ENCODE data around the gene IER5L.

IER5L gene

DNA sequence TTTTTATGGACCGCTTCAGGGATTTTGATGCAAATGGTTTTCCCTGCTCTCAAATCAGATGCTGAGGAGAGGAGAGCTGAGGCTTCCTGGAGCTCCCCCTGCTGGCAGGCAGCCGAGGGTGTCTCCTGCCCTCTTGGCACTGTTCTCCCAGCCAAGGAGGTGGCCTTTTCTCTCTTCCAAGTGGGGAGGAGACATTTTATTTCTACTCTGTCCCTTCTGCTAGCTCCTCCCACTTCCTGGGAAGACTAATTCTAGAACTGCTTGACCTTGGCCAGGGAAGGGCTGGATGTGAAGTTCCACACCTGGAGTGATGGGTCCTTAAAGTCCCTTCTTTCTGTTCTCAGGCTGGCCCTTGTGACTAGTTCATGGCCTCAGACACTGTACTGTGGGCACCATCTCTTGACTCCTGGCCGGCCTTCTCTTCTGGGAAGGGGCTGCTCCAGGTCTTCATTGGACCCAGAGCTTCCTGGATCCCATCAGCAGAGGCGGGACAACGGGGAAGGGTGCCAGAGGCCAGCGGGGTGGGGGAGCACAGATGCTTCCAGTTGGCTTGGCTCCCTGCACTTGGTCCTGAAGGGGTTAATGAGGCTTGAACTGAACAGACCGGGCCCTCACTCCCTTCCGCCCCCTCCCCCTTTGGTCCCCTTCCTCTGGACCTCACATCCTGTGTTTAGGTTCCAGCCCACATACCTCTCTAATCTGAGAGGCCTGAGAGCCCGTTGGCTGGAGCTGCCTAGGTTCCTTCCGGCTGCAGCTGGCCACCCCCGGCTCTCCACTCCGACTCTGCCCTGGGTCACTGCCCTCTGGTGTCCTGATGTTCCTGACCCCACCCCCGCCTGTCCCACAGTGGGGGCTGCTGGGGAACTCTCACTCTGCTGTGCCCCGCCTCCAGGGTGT is 34.8 kb downstream of the IER5L start (continued):
- TF ChIP-seq, protein P1, sequence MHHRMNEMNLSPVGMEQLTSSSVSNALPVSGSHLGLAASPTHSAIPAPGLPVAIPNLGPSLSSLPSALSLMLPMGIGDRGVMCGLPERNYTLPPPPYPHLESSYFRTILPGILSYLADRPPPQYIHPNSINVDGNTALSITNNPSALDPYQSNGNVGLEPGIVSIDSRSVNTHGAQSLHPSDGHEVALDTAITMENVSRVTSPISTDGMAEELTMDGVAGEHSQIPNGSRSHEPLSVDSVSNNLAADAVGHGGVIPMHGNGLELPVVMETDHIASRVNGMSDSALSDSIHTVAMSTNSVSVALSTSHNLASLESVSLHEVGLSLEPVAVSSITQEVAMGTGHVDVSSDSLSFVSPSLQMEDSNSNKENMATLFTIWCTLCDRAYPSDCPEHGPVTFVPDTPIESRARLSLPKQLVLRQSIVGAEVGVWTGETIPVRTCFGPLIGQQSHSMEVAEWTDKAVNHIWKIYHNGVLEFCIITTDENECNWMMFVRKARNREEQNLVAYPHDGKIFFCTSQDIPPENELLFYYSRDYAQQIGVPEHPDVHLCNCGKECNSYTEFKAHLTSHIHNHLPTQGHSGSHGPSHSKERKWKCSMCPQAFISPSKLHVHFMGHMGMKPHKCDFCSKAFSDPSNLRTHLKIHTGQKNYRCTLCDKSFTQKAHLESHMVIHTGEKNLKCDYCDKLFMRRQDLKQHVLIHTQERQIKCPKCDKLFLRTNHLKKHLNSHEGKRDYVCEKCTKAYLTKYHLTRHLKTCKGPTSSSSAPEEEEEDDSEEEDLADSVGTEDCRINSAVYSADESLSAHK (tag by site-specific recombination; IDR thresholded peaks at IDR 0.05), result no peak
- no peak for TF ChIP-seq ZNF175 (tag by site-specific recombination; IDR thresholded peaks at IDR 0.05)
- TF ChIP-seq ZFP37 (tag by site-specific recombination; IDR thresholded peaks at IDR 0.05), result no peak
- TF ChIP-seq ZNF433 (tag by site-specific recombination; IDR thresholded peaks at IDR 0.05; ENCODE audit: low read depth), result no peak
- peak; percentile 93 for TF ChIP-seq EGR2 (tag by site-specific recombination; IDR thresholded peaks at IDR 0.05; ENCODE audit: low read depth)
- TF ChIP-seq ZNF660 (tag by site-specific recombination; IDR thresholded peaks at IDR 0.05), result 0 out of 2 replicates have a peak, but pooled peaks have one; percentile 42
- no peak for TF ChIP-seq ZNF202 (tag by site-specific recombination; IDR thresholded peaks at IDR 0.05; ENCODE audit: borderline replicate concordance)
- TF ChIP-seq BCL11B (tag by site-specific recombination; IDR thresholded peaks at IDR 0.05; ENCODE audit: low read depth), result no peak
- TF ChIP-seq ZNF785 (tag by site-specific recombination; IDR thresholded peaks at IDR 0.05), result no peak
- TF ChIP-seq ZFHX2 (tag by site-specific recombination; conservative IDR thresholded peaks at IDR 0.05), result peak; percentile 91

DNA sequence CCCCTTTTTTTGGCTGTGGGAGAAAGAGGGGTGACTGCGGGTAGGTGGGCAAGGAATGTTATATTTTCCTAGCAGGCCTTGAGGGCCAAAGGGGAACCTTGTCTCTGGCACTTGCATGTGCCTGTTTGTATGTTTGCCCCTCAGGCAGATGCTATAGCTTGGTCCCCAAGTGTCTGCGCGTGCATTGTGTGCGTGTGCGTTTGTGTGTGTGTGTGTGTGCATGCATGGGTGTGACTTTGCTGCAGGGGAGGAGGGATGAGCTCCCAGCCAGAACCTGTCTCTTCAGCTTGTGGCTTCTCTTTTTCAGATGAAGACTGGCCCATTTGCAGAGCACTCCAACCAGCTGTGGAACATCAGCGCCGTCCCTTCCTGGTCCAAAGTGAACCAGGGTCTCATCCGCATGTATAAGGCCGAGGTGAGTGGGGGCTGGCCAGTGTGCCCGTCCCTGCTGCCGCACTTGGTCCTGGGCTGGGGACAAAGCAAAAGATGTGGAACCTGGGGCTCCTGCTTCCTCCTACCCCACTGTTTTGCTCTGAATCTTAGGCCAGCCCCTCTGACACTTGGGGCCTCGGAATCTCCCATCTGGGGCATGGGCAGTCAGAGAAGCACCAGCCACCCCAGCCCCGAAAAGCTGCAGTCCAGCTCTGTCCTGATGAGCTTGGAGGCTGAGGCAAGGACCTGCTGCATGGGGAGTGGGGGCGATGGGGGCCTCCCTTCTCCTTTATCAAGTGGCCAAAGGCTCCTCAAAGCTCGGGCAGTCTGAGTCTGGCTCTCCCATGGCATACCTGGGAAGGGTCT is 35.7 kb downstream of the IER5L start:
- ChIA-PET CTCF (interaction anchor here (0.6 to 23.6 kb wide), 40 partner anchors 10 to 939 kb away, joined by 3 to 507 read pairs (median 4); partner anchors contain the start of genes C9orf50, NTMT1, PTPA and SH3GLB2), POLR2A (interaction anchor here (0.6 to 1.7 kb wide), 9 partner anchors 10 to 553 kb away, joined by 3 to 8 read pairs (median 4); partner anchors contain the start of genes DOLPP1, IER5L and PTPA)
- Histone ChIP-seq H3K4me1 (ENCODE audit: control insufficient read depth, insufficient read depth, low read length) (peaks cover 13% of the 10 kb centered on the region), H3K4me3 (ENCODE audit: low read depth, low read length) (no peak overlapping the region), H3K27ac (ENCODE audit: extremely low read depth, low read depth, low read length) (no peak overlapping the region), H3K9me3 (ENCODE audit: control insufficient read depth, insufficient read depth, low read depth, low read length) (no peaks in the 10 kb centered on the region), H3K36me3 (ENCODE audit: control insufficient read depth in 2 of 2, insufficient read depth in 1 of 2, low read length in 2 of 2) (peaks cover 0 to 41% of the 10 kb centered on the region in 2 experiments; a peak in 2 of 3 replicates)
- TF ChIP-seq, protein P2, sequence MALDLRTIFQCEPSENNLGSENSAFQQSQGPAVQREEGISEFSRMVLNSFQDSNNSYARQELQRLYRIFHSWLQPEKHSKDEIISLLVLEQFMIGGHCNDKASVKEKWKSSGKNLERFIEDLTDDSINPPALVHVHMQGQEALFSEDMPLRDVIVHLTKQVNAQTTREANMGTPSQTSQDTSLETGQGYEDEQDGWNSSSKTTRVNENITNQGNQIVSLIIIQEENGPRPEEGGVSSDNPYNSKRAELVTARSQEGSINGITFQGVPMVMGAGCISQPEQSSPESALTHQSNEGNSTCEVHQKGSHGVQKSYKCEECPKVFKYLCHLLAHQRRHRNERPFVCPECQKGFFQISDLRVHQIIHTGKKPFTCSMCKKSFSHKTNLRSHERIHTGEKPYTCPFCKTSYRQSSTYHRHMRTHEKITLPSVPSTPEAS (tag by site-specific recombination; IDR thresholded peaks at IDR 0.05), result peak; percentile 83
- TF ChIP-seq ZNF777 (tag by site-specific recombination; IDR thresholded peaks at IDR 0.05; ENCODE audit: borderline replicate concordance) (no peak), ZNF248 (tag by site-specific recombination; IDR thresholded peaks at IDR 0.05) (no peak), ZNF292 (tag by site-specific recombination; IDR thresholded peaks at IDR 0.05; ENCODE audit: borderline replicate concordance, low read depth) (no peak)

DNA sequence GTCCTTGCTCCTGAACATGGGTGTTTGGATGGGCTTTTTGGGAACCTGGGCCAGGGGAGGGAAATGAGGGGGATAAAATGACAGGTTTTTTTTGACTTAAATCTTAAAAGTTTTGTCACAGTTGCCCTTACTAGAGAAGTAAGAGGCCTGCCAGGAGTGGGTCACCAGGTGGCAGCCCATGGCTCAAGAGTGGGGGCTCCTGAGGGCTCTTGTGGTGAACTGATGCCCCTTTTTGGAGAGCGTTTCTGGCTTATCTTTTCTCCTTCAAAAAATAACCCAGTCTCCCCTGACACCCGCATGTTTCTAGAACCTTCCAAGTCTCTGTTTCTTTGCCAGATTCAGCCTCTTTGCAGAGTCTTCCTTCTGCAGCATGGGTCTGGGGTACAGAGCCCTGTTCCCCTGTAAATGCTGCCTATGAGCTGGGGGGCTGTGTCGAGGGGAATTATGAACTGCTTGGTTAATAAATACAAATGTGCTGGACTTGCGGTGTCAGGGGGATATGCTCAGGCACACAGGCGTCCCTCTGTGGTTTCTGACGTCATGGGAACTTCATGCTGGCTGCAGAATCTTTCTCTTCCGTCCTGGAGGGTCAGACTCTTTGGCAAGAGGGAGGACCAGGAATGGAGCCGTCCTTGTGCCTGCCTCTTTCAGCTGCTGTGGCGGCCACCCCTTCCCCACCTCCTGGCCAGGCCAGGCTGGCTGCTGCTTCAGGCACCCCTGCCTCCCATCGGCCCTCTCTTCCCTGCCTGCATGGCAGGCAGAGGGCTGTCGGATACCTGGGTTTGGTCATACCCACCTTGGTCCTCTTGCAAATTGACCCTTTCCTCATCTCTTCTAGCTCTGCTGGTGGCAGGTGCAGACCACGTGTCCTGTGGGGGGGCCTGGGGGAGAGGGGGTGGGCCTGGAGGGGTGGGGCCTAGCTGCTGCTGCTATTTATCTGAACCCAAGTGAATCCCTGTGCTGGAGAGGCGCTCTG is 36.7 kb downstream of the IER5L start:
- H3K27ac ChIP-seq (ENCODE audit: extremely low read depth, low read depth, low read length), result peak overlapping the region; percentile 100
- H3K36me3 ChIP-seq (ENCODE audit: control insufficient read depth in 2 of 2, insufficient read depth in 1 of 2, low read length in 2 of 2), result peaks cover 0 to 51% of the 10 kb centered on the region in 2 experiments; a peak in 2 of 3 replicates
- CTCF ChIA-PET, result interaction anchor here (0.5 to 23.6 kb wide), 17 partner anchors 9 to 641 kb away, joined by 3 to 507 read pairs (median 10); partner anchors contain the start of genes C9orf50, ENDOG and NTMT1
- no peaks in the 10 kb centered on the region for H3K9me3 ChIP-seq (ENCODE audit: control insufficient read depth, insufficient read depth, low read depth, low read length)
- peaks cover 13% of the 10 kb centered on the region for H3K4me1 ChIP-seq (ENCODE audit: control insufficient read depth, insufficient read depth, low read length)
- POLR2A ChIA-PET, result interaction anchor here (0.6 to 3.7 kb wide), 6 partner anchors 13 to 552 kb away, joined by 3 to 42 read pairs (median 8); partner anchors contain the start of genes IER5L and NTMT1
- H3K4me3 ChIP-seq (ENCODE audit: low read depth, low read length), result no peak overlapping the region
- TF ChIP-seq GLI4 (tag by site-specific recombination; IDR thresholded peaks at IDR 0.05), result no peak
- TF ChIP-seq ZNF2 (tag by site-specific recombination; IDR thresholded peaks at IDR 0.05), result no peak
- TF ChIP-seq, protein P3, sequence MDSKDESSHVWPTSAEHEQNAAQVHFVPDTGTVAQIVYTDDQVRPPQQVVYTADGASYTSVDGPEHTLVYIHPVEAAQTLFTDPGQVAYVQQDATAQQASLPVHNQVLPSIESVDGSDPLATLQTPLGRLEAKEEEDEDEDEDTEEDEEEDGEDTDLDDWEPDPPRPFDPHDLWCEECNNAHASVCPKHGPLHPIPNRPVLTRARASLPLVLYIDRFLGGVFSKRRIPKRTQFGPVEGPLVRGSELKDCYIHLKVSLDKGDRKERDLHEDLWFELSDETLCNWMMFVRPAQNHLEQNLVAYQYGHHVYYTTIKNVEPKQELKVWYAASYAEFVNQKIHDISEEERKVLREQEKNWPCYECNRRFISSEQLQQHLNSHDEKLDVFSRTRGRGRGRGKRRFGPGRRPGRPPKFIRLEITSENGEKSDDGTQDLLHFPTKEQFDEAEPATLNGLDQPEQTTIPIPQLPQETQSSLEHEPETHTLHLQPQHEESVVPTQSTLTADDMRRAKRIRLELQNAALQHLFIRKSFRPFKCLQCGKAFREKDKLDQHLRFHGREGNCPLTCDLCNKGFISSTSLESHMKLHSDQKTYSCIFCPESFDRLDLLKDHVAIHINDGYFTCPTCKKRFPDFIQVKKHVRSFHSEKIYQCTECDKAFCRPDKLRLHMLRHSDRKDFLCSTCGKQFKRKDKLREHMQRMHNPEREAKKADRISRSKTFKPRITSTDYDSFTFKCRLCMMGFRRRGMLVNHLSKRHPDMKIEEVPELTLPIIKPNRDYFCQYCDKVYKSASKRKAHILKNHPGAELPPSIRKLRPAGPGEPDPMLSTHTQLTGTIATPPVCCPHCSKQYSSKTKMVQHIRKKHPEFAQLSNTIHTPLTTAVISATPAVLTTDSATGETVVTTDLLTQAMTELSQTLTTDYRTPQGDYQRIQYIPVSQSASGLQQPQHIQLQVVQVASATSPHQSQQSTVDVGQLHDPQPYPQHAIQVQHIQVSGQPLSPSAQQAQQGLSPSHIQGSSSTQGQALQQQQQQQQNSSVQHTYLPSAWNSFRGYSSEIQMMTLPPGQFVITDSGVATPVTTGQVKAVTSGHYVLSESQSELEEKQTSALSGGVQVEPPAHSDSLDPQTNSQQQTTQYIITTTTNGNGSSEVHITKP (tag by site-specific recombination; IDR thresholded peaks at IDR 0.05), result 0 out of 2 replicates have a peak, but pooled peaks have one; percentile 26
- TF ChIP-seq ZNF658 (tag by site-specific recombination; IDR thresholded peaks at IDR 0.05), result no peak
- no peak for TF ChIP-seq ZNF830 (tag by site-specific recombination; IDR thresholded peaks at IDR 0.05; ENCODE audit: low read depth)
